PFSK-1 (cell line): ENCODE results near the gene LIN7A.

Experiments used
- FOXP2 ChIP-seq: optimal IDR thresholded peaks from 2 replicates; pipeline ENCODE3; 2011; ENCODE audit warnings: borderline replicate concordance, control low read depth, inconsistent platforms; ENCODE audit not compliant: insufficient read depth; ENCODE audit errors: extremely low read length, extremely low read depth
- POLR2AphosphoS5 ChIP-seq: IDR thresholded peaks from 2 replicates; pipeline ENCODE4 v1.6.1; 2012; ENCODE audit warnings: low read depth, mild to moderate bottlenecking, control low read depth, low read length, moderate library complexity
- SIN3A ChIP-seq: IDR thresholded peaks from 2 replicates; pipeline ENCODE4 v1.6.1; 2012; ENCODE audit warnings: mild to moderate bottlenecking, low read length, moderate library complexity, borderline replicate concordance; ENCODE audit not compliant: insufficient read depth
- TAF1 ChIP-seq: IDR thresholded peaks from 2 replicates; pipeline ENCODE4 v1.6.1; 2012; ENCODE audit warnings: low read length, control low read depth, borderline replicate concordance; ENCODE audit not compliant: insufficient read depth
- TF ChIP-seq, protein P1 (sequence below), 2 experiments: IDR thresholded peaks; 2 replicates each; pipeline versions ENCODE4 v1.6.1 to v1.8.0; 2011 to 2012; ENCODE audit warnings: low read depth in 2 of 2, low read length in 2 of 2, control low read depth in 1 of 2, inconsistent platforms in 1 of 2, mild to moderate bottlenecking in 1 of 2, moderate library complexity in 1 of 2; ENCODE audit not compliant: insufficient read depth in 1 of 2

Gene LIN7A

DNA sequence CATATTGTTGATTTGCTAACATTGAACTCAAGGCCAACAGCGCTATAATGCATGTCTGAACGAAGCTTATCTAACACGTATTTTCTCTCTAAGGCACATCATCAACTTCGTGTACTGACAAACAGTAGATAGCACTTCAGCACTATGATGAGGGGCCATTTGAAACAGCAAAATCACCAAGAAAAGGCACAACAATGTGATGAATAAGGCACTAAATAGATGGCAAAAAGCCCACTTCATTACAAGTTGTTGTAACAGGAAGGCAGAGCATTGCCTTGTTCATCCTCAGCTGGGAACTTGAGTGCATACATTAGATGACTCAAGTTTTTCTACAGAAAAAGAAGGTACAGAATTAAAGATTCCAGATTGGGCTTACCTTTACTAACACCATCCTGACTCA, 75.2 kb downstream of the LIN7A start:
- no peak for TF ChIP-seq POLR2AphosphoS5
- no peak for TF ChIP-seq SIN3A
- TF ChIP-seq TAF1: no peak
- TF ChIP-seq FOXP2: no peak
- TF ChIP-seq, protein P1, sequence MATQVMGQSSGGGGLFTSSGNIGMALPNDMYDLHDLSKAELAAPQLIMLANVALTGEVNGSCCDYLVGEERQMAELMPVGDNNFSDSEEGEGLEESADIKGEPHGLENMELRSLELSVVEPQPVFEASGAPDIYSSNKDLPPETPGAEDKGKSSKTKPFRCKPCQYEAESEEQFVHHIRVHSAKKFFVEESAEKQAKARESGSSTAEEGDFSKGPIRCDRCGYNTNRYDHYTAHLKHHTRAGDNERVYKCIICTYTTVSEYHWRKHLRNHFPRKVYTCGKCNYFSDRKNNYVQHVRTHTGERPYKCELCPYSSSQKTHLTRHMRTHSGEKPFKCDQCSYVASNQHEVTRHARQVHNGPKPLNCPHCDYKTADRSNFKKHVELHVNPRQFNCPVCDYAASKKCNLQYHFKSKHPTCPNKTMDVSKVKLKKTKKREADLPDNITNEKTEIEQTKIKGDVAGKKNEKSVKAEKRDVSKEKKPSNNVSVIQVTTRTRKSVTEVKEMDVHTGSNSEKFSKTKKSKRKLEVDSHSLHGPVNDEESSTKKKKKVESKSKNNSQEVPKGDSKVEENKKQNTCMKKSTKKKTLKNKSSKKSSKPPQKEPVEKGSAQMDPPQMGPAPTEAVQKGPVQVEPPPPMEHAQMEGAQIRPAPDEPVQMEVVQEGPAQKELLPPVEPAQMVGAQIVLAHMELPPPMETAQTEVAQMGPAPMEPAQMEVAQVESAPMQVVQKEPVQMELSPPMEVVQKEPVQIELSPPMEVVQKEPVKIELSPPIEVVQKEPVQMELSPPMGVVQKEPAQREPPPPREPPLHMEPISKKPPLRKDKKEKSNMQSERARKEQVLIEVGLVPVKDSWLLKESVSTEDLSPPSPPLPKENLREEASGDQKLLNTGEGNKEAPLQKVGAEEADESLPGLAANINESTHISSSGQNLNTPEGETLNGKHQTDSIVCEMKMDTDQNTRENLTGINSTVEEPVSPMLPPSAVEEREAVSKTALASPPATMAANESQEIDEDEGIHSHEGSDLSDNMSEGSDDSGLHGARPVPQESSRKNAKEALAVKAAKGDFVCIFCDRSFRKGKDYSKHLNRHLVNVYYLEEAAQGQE (IDR thresholded peaks at IDR 0.05; ENCODE audit: insufficient read depth in 1 of 2, low read depth in 2 of 2, low read length in 2 of 2): no peak

DNA sequence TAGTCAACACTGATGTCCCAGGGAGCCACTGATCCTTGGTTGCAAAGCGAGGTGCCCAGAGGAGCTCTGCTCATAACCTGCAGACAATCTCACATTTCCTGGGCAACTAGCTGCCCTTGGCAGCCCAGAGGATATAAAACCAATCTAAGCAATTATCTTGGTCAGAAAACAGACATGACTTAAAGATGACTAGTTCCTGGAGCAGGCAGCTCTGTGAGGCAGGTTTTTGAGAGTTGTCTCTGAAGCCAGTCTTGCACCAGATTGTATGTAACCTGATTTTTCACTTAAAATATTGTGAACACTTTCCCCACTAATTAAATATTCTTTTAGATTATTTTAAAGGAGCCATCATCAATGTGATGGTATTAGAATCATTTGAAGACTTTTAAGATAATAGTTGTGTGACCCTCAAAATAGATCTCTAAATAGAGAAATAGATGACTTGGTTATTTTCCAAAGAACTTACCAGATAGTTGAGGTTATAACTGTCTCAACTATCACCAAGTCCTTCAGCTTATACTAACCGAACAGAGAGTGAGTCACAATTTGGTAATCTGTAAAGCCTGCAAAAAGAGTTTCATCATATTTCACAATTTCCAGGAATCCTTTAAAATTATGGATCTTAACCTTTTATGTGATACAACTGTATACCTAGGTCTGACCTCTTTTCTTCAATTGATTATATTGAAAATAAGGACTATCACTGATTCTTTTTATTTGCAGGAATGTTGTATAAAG, 75.9 kb downstream of the LIN7A start:
- no peak for TF ChIP-seq TAF1

DNA sequence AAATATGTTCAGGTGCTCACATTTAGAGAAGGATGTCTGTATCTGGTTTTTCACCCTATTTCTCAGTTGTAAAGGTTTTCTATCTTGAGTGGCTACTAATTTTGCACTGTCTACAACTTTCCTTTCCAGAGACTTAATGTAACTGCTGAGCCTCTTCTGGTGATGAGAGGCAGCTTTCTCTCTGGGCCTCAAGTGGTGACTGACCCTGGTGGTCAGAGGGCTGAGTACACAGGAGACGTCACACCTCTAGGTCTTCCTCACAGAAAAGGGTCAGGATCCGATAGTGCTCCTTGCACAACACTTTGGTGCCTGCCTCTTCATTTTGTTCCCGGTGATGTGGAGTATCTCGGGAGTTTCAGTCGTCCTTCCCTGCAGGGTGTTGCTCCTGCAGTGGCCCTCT, 76.8 kb downstream of the LIN7A start:
- TF ChIP-seq TAF1 (no peak), SIN3A (no peak), POLR2AphosphoS5 (no peak), FOXP2 (no peak)
- TF ChIP-seq, protein P1 (IDR thresholded peaks at IDR 0.05; ENCODE audit: insufficient read depth in 1 of 2, low read depth in 2 of 2, low read length in 2 of 2): no peak

DNA sequence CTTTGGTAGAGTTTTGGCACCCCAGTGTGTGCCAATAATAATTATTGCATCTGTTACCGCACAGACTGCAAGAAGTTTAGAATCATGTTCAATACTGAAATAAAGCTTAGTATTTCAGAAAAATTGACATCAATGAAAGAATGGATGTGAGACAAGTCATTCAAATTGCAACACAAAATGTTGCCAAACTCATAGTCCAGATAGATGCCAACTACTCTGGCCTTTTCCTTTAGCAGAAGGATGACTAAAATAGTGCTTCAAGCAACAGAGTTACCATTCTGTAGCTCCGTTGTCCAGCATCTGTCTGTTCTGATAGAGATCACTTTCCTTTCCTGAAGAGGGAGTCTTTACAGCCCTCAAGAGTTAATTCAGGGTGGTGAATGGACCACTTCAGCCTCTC, 77.5 kb downstream of the LIN7A start:
- TF ChIP-seq, protein P1 (IDR thresholded peaks at IDR 0.05; ENCODE audit: insufficient read depth in 1 of 2, low read depth in 2 of 2, low read length in 2 of 2): no peak
- TF ChIP-seq POLR2AphosphoS5 (no peak), SIN3A (no peak), FOXP2 (no peak), TAF1 (no peak)

DNA sequence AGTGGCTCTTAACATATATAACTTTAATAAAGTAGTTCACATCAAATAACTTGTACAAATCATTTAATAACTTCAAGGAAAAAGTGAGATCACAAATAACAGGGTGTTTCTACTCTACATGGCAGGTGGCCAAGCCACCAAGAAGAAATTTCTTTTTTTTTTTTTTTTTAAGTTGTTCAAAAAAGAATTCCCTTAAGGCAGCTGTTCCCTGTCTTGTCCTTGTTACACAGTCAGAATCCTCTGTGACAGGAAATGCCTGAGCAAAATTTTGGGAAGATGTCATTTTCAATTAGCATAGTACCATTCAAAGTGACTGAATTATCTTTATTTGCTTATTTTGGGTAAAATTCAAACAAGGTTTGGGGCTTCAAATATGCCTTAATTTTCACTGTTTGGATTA, 79.4 kb downstream of the LIN7A start:
- TF ChIP-seq TAF1 (no peak), POLR2AphosphoS5 (no peak), SIN3A (no peak), FOXP2 (no peak)
- TF ChIP-seq, protein P1 (IDR thresholded peaks at IDR 0.05; ENCODE audit: insufficient read depth in 1 of 2, low read depth in 2 of 2, low read length in 2 of 2): no peak
